H1 (cell line): ENCODE measurements around the gene TTYH2. TPM values are rescaled to one million over a fixed set of nuclear protein-coding genes. Genes with fewer than 3 reads are reported as not detected.

ENCODE experiments used
- ATF3 ChIP-seq: IDR thresholded peaks from 2 replicates; pipeline ENCODE4 v1.6.1; 2011; ENCODE audit warnings: low read depth, mild to moderate bottlenecking, low read length; ENCODE audit not compliant: insufficient read depth
- BRCA1 ChIP-seq: IDR thresholded peaks from 2 replicates; pipeline ENCODE4 v1.6.1; 2012; ENCODE audit warnings: low read depth, low read length, improper control_type of control experiment
- CTCF ChIP-seq, 3 experiments: IDR thresholded peaks; 1 replicate in 2 of 3; 2 replicates in 1 of 3; pipeline versions ENCODE4 v1.5.1 to v1.6.1; 2011; ENCODE audit warnings: low read length in 3 of 3, mild to moderate bottlenecking in 3 of 3, inconsistent platforms in 2 of 3, low read depth in 1 of 3, moderate library complexity in 1 of 3; ENCODE audit not compliant: insufficient read depth in 1 of 3; ENCODE audit errors: control extremely low read depth in 1 of 3
- FOSL1 ChIP-seq: IDR thresholded peaks from 2 replicates; pipeline ENCODE4 v1.6.1; 2011; ENCODE audit warnings: mild to moderate bottlenecking, low read depth, low read length, moderate library complexity; ENCODE audit not compliant: insufficient read depth
- RAD21 ChIP-seq, 2 experiments: IDR thresholded peaks in 1 of 2; conservative IDR thresholded peaks in 1 of 2; 2 replicates each; pipeline ENCODE4 v1.6.1; 2011; ENCODE audit warnings: low read depth in 2 of 2, low read length in 2 of 2, improper control_type of control experiment in 1 of 2, inconsistent platforms in 1 of 2, mild to moderate bottlenecking in 1 of 2, moderate library complexity in 1 of 2
- RBBP5 ChIP-seq: IDR thresholded peaks from 2 replicates; pipeline ENCODE4 v1.7.1; 2012; ENCODE audit warnings: low read depth, mild to moderate bottlenecking, inconsistent platforms, low read length, moderate library complexity, borderline replicate concordance
- SIN3A ChIP-seq, 2 experiments: IDR thresholded peaks in 1 of 2; conservative IDR thresholded peaks in 1 of 2; 2 replicates each; pipeline ENCODE4 v1.6.1; 2011 to 2012; ENCODE audit warnings: low read length in 2 of 2, improper control_type of control experiment in 1 of 2, low read depth in 1 of 2, mild to moderate bottlenecking in 1 of 2
- SP4 ChIP-seq: IDR thresholded peaks from 2 replicates; pipeline ENCODE4 v1.6.1; 2012; ENCODE audit warnings: low read length, inconsistent platforms
- SRF ChIP-seq: IDR thresholded peaks from 2 replicates; pipeline ENCODE4 v1.6.1; 2011; ENCODE audit warnings: mild to moderate bottlenecking, low read depth, low read length, moderate library complexity
- TAF7 ChIP-seq: optimal IDR thresholded peaks from 2 replicates; pipeline ENCODE3; 2011; ENCODE audit warnings: low read depth, mild to moderate bottlenecking, inconsistent platforms, low read length, moderate library complexity, borderline replicate concordance
- polyA plus RNA-seq, 7 experiments: library from polyadenylated mRNA; depleted of rRNA in 3 of 7; stranded (reverse) in 5 of 7; unstranded in 2 of 7; fragments of >200 nt in 5 of 7; fragments of 200-250 nt in 2 of 7; gene quantifications; 1 replicate in 5 of 7; 2 replicates in 1 of 7; 4 replicates in 1 of 7; pipeline versions ENCODE4 v1.2.1 to v1.2.3, GENCODE V29; 2011 to 2013; ENCODE audit warnings: missing spikeins in 2 of 7, mixed read lengths in 2 of 7
- total RNA-seq: library from RNA; stranded (reverse); fragmentation: NEBNext Ultra II Directional; extraction: Animal tissue kit (Norgen Biotek cat#: 25700); gene quantifications from 2 replicates; pipeline ENCODE4 v1.2.1, GENCODE V29; 2021

TTYH2 gene
- total and polyA plus RNA-seq, 2 of the 8 experiments (the other 6 are each of a cell fraction or from before 2014, with no cell fraction given): 3.2 to 9.2 TPM

GRCh38 chr17:74212913-74213791 is at the start of gene TTYH2 (continued):
- peak; percentile 95 for TF ChIP-seq SP4
- peak; percentile 28 to 39 (median 38); a peak in 3 of 4 replicates for TF ChIP-seq CTCF (IDR thresholded peaks at IDR 0.05; ENCODE audit: control extremely low read depth in 1 of 3, insufficient read depth in 1 of 3, low read depth in 1 of 3, low read length in 3 of 3)
- TF ChIP-seq RBBP5: 0 out of 2 replicates have a peak, but pooled peaks have one; percentile 29
- no peak for TF ChIP-seq ATF3
- 0 out of 2 replicates have a peak, but pooled peaks have one; percentile 5 for TF ChIP-seq SRF
- TF ChIP-seq FOSL1: no peak
- TF ChIP-seq TAF7: no peak
- no peak for TF ChIP-seq BRCA1
- TF ChIP-seq RAD21 (IDR thresholded peaks at IDR 0.05 in 1 of 2, conservative IDR thresholded peaks at IDR 0.05 in 1 of 2; ENCODE audit: low read depth in 2 of 2, low read length in 2 of 2): peak in 1 of 2 experiments; percentile 15; a peak in 1 of 4 replicates
- TF ChIP-seq SIN3A (conservative IDR thresholded peaks at IDR 0.05 in 1 of 2, IDR thresholded peaks at IDR 0.05 in 1 of 2; ENCODE audit: low read depth in 1 of 2, low read length in 2 of 2): 0 out of 4 replicates have a peak, but pooled peaks of 1 of the 2 experiments have one; percentile 53
